Transverse colon (tissue), 4 donors: ENCODE data around the gene FDXR. TPM values are rescaled to one million over a fixed set of nuclear protein-coding genes. Genes with fewer than 3 reads are reported as not detected.

Experiments used
- DNase-seq: peaks from one replicate; pipeline ENCODE4 v3.0.0-alpha.2; 2019
- H3K27ac ChIP-seq, 4 donors: fragments of 200-600 bp; sonication (generic); 2 replicates each; pipeline ENCODE4 v1.5.1; 2016 to 2018; ENCODE audit warnings: inconsistent platforms in 4 of 4
- H3K27me3 ChIP-seq: fragments of 200-600 bp; sonication (generic); 2 replicates; pipeline ENCODE4 v1.5.1; 2017; ENCODE audit warnings: inconsistent platforms
- H3K36me3 ChIP-seq, 4 donors: fragments of 200-600 bp; sonication (generic); 2 replicates each; pipeline ENCODE4 v1.5.1; 2017 to 2019; ENCODE audit warnings: inconsistent platforms in 4 of 4
- H3K4me1 ChIP-seq, 4 donors: fragments of 200-600 bp; sonication (generic); 2 replicates each; pipeline ENCODE4 v1.5.1; 2017 to 2020; ENCODE audit warnings: inconsistent platforms in 4 of 4
- H3K4me3 ChIP-seq, 4 donors: fragments of 200-600 bp; sonication (generic); 1 replicate in 1 of 4; 2 replicates in 3 of 4; pipeline versions ENCODE4 v1.5.1 to v1.6.1; 2017 to 2019; ENCODE audit warnings: inconsistent platforms in 4 of 4
- H3K9me3 ChIP-seq, 2 donors: fragments of 200-600 bp; sonication (generic); 2 replicates each; pipeline ENCODE4 v1.5.1; 2017 to 2019; ENCODE audit warnings: inconsistent platforms in 2 of 2
- CTCF ChIP-seq, 5 experiments: fragments of 200-600 bp in 3 of 5; fragments of 450-650 bp in 2 of 5; sonication (generic) in 3 of 5; IDR thresholded peaks; 1 replicate in 2 of 5; 2 replicates in 3 of 5; pipeline ENCODE4 v1.5.1; 2016 to 2017; ENCODE audit warnings: antibody characterized with exemption in 5 of 5, inconsistent platforms in 3 of 5, mild to moderate bottlenecking in 2 of 5, moderate library complexity in 1 of 5
- EP300 ChIP-seq: sonication (generic); formaldehyde crosslinking; IDR thresholded peaks from one replicate; pipeline ENCODE4 v1.6.1; 2017; ENCODE audit warnings: antibody characterized with exemption, low read depth
- POLR2A ChIP-seq: fragments of 450-650 bp; IDR thresholded peaks from one replicate; pipeline ENCODE4 v1.6.1; 2016; ENCODE audit warnings: antibody characterized with exemption, mild to moderate bottlenecking, moderate library complexity
- POLR2AphosphoS5 ChIP-seq, 3 donors: sonication (generic); formaldehyde crosslinking; IDR thresholded peaks; one replicate each; pipeline ENCODE4 v1.6.1; 2016; ENCODE audit warnings: antibody characterized with exemption in 3 of 3
- WGBS, 2 donors: methylation state at CpG; one replicate each; pipeline ENCODE4 v1.1.5; 2018; ENCODE audit warnings: low coverage in 1 of 2; 5-methylcytosine and 5-hydroxymethylcytosine counted together
- in situ Hi-C, 4 donors: fragments of 200-750 bp; cut with MboI; loops; one replicate each; pipeline versions ENCODE4 v1.15.0 to v1.15.1; 2017; ENCODE audit warnings: low sequenced_read_pairs in 3 of 4, low pct_ligation_motif_present in 1 of 4, low pct_unique_long_range_greater_than_20kb in 1 of 4
- intact Hi-C: fragments of 100-400 bp; cut with DNase I; formaldehyde crosslinking; loops from one replicate; pipeline ENCODE4 v1.15.1; 2023; ENCODE audit warnings: low total_unique reads
- total RNA-seq, 4 donors: library from RNA; depleted of rRNA; stranded (reverse); fragments of >200 nt; gene quantifications; one replicate each; pipeline ENCODE4 v1.1.0, GENCODE V29; 2016

The FDXR gene
- total RNA-seq, 4 donors from 2014 or later = 5.8 to 16.2 (median 10.4) TPM

DNA sequence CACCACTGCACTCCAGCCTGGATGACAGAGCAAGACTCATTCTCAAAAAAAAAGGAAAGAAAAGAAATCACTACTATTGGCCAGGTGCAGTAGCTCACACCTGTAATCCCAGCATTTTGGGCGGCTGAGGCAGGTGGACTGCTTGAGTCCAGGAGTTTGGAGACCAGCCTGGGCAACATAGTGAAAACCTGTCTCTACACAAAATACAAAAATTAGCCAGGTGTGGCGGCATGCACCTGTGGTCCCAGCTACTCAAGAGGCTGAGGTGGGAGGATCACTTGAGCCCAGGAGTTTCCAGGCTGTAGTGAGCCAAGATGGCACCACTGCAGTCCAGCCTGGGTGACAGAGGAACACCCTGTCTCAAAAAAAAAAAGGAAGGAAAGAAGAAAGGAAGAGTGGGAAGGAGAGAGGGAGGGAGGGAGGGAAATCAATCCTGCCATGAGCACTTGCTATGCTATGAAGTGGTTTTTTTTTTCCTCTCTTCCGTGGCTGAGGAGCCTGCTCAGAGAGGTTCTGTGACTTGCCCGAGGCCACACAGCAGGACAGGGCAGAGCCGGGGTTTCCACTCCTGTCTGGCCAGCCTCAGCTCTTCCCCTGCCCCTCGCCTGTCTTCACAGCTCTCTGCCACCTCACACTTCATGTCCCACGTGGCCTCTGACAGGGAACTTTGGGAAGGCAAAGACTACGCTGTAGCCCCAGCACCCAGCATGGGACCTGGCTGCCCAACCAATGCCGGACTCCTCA lies 24.0 kb downstream of the FDXR start:
- in situ Hi-C loops (loop anchor here in 1 of 4 donors (5.0 kb wide), 1 partner anchor 47 kb away; no protein-coding TSS in a partner anchor), intact Hi-C loops (no loop called here)
- WGBS, 2 donors = 71 to 83% methylated on average over 2 to 9 of the region's 9 CpGs
- Histone ChIP-seq H3K27me3 (peaks cover 41% of the 10 kb centered on the region), H3K9me3 (no peaks in the 10 kb centered on the region), H3K4me3 (no peak overlapping the region), H3K36me3 (no peaks in the 10 kb centered on the region), H3K4me1 (peaks cover 0 to 13% (median 11%) of the 10 kb centered on the region in 4 donors), H3K27ac (no peak overlapping the region)
- no peak for DNase-seq
- TF ChIP-seq POLR2A = no peak
- TF ChIP-seq POLR2AphosphoS5 (IDR thresholded peaks at IDR 0.05) = no peak
- TF ChIP-seq EP300 = no peak
- no peak for TF ChIP-seq CTCF (IDR thresholded peaks at IDR 0.05)

DNA sequence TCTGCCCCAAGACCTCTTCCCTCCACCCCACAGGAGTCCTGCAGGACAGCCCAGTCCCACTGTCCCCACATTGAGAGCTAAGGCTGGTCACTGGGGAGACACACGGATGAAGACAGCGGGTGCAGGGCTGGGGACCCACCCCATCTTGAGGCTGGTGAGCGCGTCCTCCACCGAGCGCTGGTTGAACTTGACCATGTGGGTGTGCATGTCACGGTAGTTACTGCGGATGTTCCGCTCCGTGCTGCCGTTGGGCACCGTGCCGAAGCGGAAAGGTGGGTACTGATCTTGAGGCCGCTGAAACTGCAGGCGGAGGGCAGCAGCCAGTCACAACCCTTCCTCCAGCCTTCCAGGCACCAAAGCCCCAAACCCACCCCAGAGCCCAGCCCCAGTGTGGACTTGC lies 26.2 kb downstream of the FDXR start:
- Histone ChIP-seq H3K9me3 (no peaks in the 10 kb centered on the region), H3K4me3 (no peak overlapping the region), H3K4me1 (peaks cover 3 to 9% (median 6%) of the 10 kb centered on the region in 4 donors), H3K36me3 (no peaks in the 10 kb centered on the region), H3K27ac (no peak overlapping the region), H3K27me3 (peaks cover 32% of the 10 kb centered on the region)
- in situ Hi-C loops = loop anchor here in 1 of 4 donors (5.0 kb wide), 1 partner anchor 44 kb away; no protein-coding TSS in a partner anchor
- no peak for DNase-seq
- TF ChIP-seq POLR2A (no peak), POLR2AphosphoS5 (IDR thresholded peaks at IDR 0.05) (no peak), EP300 (no peak), CTCF (IDR thresholded peaks at IDR 0.05) (no peak)
- WGBS, 2 donors = 90% methylated on average over 16 of the region's 16 CpGs; no CpG with 5 or more reads in 1 of the 2 donors
- intact Hi-C loops = no loop called here

DNA sequence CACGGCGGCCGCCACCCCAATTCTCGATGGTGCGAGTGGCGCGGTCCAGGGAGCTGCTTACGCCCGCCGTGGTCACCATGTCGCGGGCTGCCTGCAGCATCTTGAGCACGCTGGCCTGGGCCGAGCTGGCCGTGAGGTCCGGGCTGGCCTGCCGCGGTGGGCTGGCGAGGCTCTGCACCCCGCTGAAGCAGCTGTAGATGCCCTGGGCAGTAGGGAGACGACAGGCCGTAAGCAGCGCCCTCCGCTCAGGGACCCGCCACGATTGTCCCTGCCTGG lies 29.5 kb downstream of the FDXR start:
- H3K27me3 ChIP-seq = peaks cover 12% of the 10 kb centered on the region
- TF ChIP-seq CTCF (IDR thresholded peaks at IDR 0.05) (no peak), EP300 (no peak)
- H3K4me3 ChIP-seq = peak overlapping the region in 2 of 4 donors; percentile 37 to 50
- H3K9me3 ChIP-seq = no peaks in the 10 kb centered on the region
- peaks cover 10 to 19% (median 16%) of the 10 kb centered on the region in 4 donors for H3K4me1 ChIP-seq
- in situ Hi-C loops = no loop called here
- WGBS, 2 donors = no CpG with 5 or more reads among the region's 26 CpGs
- H3K36me3 ChIP-seq = no peaks in the 10 kb centered on the region
- no peak overlapping the region for H3K27ac ChIP-seq
- DNase-seq = no peak
- intact Hi-C loops = no loop called here

GRCh38 chr17:74842599-74843351 lies 30.0 kb downstream of the FDXR start:
- peaks cover 12% of the 10 kb centered on the region for H3K27me3 ChIP-seq
- intact Hi-C loops = no loop called here
- TF ChIP-seq CTCF (IDR thresholded peaks at IDR 0.05) = peak; percentile 44 to 71 (median 56)
- TF ChIP-seq POLR2A = no peak
- in situ Hi-C loops = no loop called here
- peak overlapping the region; percentile 22 to 50 (median 32) for H3K4me3 ChIP-seq
- 5% methylated on average over 33 of the region's 88 CpGs; no CpG with 5 or more reads in 1 of the 2 donors for WGBS, 2 donors
- H3K9me3 ChIP-seq = no peaks in the 10 kb centered on the region
- peak; percentile 68 for DNase-seq
- H3K27ac ChIP-seq = no peak overlapping the region
- H3K4me1 ChIP-seq = peaks cover 10 to 19% (median 16%) of the 10 kb centered on the region in 4 donors
- no peaks in the 10 kb centered on the region for H3K36me3 ChIP-seq
